ENCODE results near the gene NATD1.

GRCh38 chr17:21263376-21263775 lies 10.2 kb upstream of the NATD1 start:
- TF ChIP-seq CTCF (IDR thresholded peaks at IDR 0.05) (no peak), POLR2A (IDR thresholded peaks at IDR 0.05) (no peak)
